ENCODE data around the gene MGLL.

Gene MGLL

GRCh38 chr3:127835993-127836882, 13.9 kb upstream of the MGLL start:
- no peak for DNase-seq (ENCODE audit: low read depth, low spot score)

DNA sequence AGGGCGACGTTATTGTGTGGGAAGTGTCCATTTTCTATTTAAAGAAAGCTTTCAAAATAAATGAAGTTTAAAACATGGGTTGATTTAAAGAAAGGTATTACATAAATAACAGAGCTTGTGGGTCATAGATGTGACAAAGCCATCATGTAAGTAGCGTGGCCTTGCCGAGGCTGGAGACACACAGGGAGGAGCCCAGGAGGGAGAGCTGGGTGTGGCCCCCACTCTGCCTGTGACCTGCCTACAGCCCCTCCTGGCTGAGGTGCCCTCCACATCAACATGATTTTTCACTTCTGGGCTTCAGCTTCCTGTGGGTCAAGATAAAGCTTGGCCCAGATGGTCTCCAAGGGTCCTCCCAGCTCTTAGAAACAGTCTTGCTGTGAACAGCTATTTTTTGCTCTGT, 12.5 kb upstream of the MGLL start:
- DNase-seq (ENCODE audit: low read depth, low spot score) = no peak

DNA sequence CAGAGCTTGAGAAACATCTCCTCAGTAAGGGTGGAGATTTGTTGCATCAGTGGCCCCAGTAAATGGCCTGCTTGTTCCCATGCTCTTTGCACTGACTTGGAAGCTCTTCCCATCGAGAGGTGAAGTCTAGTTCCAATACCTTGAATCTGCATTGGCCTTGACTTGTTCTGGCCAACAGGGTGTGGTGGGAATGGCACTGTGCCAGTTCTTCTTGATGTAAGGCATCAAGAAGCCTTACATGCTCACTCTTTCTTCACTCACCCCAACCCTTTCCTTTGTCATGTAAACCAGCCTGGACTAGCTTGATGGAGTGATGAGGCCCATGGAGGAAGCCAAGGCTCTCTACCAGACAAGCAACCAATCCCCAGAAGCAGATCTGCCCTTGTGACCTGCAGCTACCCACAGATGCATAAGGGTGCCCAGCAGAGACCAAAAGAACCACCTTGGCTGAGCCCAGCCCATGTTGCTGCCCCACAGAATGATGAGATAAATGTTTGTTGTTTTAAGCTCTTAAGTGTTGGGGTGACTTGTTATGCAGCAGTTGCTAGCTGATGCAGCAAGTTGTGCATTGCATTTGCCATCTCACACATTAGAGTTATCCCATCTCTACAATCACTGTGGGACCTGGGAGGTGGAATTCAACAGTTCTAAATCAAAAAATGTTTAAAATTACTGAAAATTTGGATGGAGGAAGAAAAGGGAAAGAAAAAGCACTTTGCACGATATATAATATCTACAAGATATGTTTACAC, 11.1 kb upstream of the MGLL start:
- no peak for DNase-seq (ENCODE audit: low read depth, low spot score)

DNA sequence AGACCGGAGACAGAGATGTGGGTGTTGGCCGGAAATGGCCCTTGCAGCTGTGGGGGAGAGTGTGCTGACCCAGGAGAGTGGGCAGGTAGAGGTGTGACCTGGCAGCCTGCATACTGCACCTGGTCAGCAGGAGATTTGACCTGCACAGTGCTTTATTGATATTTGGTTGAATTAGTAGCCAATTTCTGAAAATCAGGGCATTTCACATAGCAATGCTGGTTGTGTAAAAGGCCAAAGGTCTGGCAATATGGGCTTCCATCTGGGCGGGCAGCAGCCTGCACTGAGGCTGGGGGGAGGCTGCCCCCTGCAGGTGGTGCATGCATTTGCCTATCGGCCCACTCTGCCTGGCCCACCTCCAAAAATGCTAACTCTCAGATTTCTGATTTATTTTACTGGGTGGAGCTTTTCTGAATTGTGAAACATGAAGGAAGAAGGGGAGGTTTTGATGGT, 9.4 kb upstream of the MGLL start:
- DNase-seq (ENCODE audit: low read depth, low spot score) = no peak

GRCh38 chr3:127829537-127829936, 7.2 kb upstream of the MGLL start:
- no peak for DNase-seq (ENCODE audit: low read depth, low spot score)

DNA sequence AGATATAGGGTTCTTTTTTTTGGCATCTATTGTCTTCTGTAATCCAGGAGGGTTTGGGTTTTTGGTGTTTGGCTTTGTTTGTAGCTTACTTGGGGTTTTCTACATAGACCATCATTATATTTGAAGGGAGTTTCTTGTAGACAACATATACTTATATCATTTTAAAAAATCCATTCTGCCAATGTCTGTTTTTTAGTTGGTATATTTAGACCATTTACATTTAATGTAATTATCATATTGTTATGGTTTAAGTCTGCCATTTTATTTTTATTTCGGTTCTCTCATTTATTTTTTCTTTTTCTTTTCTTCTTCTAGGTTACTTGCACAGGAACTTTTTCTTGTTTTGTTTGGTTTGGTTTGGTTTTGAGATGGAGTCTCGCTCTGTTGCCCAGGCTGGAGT, 5.5 kb upstream of the MGLL start:
- DNase-seq (ENCODE audit: low read depth, low spot score) = no peak

GRCh38 chr3:127825756-127826155, 3.4 kb upstream of the MGLL start:
- DNase-seq (ENCODE audit: low read depth, low spot score) = no peak

DNA sequence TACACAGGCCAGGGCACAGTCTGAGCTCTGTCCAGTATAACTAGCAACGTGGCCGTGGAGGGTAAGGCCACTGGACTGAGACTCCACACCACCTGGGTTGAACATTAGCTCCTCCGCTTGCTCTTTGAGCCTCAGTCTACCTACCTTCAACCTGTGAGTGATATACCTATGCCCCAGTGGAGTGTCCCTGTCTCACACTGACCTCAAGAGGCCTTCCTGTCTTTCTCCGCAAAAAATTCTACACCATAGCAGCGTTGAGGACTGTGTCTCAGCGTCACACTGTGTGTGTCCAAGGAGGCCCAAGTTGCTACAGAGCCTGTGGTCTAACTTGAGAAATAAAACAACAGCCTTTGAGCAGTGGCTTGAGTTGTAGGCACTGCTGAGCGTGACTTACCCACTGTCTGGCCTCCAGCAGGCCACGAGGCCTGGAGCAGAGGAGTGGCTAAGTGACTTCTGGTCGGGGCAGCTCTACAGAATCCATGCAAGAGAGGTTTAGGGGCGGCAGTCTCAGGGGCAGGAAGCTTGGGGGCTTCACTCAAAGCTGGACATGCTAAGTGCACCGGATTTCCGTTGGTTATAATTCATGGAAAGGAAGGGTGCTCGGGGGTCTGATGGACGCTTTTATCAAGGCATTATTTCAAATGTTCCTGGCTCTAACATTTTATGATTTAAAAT, 2.0 kb upstream of the MGLL start:
- no peak for DNase-seq (ENCODE audit: low read depth, low spot score)

GRCh38 chr3:127823426-127823857, 1.1 kb upstream of the MGLL start:
- DNase-seq (ENCODE audit: low read depth, low spot score) = no peak

DNA sequence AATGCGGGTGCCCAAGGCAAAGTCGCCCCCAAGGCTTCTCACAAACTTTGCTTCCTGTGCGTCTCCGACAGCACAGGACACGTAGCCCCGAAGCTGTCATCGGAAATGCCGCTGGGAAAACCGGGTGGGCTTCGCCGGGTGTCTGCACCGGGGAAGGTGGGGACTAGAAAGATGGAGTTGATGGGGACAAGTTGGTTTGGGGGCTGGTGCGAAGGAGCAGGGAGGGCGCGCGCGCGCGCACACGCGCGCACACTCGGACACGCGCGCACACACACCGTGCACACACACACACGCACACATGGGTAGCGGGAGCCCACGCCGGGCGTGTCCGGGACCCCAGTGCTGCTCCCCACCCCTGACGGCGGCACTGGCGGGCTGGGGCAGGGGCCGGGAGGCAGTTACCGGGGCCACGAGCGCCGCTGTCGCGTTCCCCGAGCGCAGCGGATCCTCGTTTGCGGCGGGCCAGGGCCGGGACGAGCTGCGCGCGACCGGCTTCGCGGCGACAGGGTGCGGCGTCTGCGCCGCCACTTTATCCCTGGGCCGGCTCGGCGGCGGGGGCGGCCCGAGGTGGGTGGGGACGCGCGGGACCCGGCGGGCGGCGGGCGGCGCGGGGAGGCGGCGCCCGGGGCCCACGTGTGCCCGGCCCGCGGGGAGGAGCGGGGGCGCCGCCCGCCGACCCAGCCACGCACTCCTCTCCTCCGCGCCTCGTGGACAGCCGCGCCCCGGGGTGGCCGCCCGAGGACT, 539 bp upstream of the MGLL start:
- no peak for DNase-seq (ENCODE audit: low read depth, low spot score)

DNA sequence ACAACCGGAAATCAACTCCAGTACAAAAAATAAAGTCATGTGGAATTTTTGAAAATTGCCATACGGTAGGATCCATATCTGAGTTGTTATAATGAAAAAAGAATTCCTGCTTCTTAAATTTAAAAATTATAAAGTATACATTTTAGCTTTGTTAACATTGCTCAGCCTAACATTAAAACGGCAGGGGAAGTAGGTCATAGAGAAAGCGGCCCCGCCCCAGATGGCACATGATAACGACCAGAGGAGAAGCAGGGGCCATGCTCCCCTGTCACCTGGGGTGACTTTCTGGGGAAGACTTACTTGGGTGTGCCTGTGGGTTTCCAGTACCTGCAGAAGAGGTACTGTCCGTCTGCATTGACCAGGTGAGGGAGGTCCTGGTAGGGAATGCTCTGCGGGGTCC, 921 bp downstream of the MGLL start:
- no peak for DNase-seq (ENCODE audit: low read depth, low spot score)

GRCh38 chr3:127820826-127821313, 1.4 kb downstream of the MGLL start:
- no peak for DNase-seq (ENCODE audit: low read depth, low spot score)

DNA sequence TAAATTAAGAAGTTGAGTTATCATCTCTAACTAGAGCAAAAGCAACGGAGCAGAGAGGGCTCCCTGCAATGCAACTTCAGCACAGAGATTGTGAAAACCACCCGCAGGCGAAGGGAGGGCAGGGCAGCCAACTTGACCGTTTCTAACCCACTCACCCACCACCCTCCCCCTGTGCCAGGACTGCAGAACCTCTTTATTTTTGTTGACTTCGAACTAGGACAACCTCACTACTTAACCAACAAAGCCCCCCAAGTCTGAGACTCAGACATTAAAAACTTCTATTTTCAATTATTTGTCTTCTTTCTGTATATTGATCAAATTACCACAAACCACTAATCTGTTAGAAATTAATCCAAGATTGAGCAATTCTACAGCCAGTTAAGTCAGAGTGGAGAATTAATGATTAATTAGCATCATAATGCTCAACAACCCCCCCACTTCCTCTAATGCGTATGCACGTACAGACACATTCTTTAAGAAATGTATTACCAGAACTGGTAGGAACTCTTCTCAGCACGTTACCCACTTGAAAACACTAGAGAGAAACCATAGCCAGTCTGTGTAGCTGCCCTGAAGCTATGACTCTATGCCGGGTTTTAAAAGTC, 2.0 kb downstream of the MGLL start:
- no peak for DNase-seq (ENCODE audit: low read depth, low spot score)

DNA sequence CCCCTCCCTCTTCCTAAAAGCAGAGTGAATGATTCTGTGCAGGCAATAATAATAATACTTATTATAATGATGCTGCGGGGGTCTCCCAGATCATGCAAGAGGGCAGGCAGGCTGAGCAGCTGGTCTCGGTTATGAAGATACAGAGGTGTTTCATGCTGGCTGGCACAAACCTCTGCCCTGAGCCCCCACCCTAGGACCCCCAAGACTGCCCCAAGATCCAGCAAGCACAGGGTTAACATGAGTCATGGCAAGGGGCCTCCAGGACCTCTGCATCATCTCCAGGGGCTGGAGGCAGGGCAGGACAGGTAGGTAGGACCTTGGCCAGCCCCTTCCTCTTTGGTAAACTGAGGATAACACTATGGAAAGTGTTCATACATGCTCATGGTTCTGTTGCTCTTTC, 2.7 kb downstream of the MGLL start:
- DNase-seq (ENCODE audit: low read depth, low spot score) = no peak

DNA sequence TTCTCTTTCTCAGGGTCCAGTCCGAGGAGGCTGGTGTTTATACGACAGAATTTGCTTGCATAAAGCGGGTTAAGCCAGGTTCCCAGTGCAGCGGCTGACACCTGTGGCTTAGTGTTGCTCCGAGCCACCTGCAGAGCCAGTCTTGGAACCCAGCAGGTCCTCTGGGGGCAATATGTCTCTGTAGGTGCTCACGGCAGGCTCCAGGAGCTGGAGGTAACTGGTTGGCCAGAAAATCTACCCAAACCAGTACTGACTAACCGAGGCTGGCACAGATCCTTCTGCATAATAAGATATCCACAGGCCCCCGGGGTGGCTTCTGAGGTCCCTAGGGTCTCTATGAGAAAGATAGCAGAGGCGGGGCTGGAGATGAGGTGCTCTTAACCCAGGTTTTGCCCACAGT, 3.2 kb downstream of the MGLL start:
- DNase-seq (ENCODE audit: low read depth, low spot score) = no peak

DNA sequence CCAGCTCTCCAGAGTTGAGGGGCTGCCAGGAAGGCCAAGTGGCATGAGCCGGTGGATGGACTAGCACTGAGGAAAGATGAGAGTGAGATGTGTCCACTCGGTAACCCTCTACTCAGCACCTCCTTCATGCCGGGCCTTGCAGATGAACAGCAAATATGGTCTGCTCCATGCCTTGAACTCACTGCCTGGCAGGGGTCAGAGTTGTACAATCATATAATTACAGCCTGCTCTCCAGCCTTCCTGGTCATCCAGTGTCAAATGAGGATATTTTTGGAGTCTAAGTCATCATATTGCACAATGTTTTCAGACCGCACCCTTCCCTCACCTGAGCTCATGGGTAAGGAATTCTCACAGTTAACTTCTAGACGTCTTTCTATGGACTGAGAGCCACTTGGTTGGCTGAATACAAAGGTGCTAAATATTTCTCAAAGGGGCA, 4.9 kb downstream of the MGLL start:
- DNase-seq (ENCODE audit: low read depth, low spot score) = no peak

DNA sequence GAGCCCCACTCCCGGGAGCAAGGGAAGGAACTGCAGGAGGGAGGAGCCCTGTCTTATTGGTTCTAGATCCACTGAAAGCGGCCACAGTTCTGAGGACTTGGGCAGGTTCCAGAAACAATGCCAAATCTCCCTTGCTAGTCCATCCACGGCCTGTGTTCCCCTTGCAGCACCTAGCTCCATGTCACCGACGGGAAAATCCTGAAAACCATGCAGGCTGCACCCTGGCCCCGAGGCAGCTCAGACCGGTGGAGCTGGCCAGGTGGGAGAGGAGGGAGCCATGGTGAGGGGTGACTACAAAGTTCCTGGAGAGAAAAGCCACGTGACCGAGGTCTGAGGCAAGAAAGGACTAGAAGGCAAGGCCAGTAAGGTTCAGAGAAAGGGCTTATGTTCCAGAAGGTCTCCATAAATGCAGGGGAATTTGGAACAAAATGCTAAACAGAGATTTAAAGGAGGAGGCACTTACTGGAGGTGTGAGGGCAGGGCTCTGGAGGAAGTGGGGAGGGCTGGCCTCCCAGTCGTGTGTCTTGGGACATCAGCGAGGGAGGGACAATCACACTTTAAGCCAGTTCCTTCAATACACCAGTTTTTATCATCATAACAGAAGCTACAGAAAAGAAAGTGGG, 5.4 kb downstream of the MGLL start:
- no peak for DNase-seq (ENCODE audit: low read depth, low spot score)

- DNase-seq (ENCODE audit: low read depth, low spot score) = no peak
These were observed 6.4 kb downstream of the MGLL start for GRCh38 chr3:127815641-127816605.

DNA sequence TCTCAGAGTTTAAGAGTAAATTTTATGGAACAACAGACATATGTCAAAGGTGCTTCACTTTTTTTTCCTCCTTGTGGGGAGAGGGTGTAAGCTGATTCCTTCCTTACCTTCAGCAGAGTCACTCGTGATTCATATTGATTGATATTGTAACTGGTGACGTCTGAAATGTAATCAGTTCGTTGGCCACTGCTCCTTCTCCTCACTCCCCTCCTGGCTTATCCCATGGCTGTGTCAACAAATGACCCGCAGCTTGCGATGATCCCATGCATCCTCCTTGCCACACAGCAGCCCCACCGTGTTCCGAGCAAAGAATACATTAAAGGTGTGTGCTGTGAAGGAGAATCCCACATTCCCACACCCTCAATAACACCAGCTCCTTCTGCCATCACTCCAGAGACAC, 7.3 kb downstream of the MGLL start:
- no peak for DNase-seq (ENCODE audit: low read depth, low spot score)
